Caco-2 (cell line): ENCODE results near the gene LSM4. TPM values are rescaled to one million over a fixed set of nuclear protein-coding genes. Genes with fewer than 3 reads are reported as not detected.

Experiments used
- BruUV-seq: library from RNA; stranded (reverse); fragments of 400-500 nt; replicated peaks from 2 replicates; lab custom pipeline; 2021; lab: Mats Ljungman, UMichigan
- CTCF ChIA-PET: fragments of 300-600 bp; sonication (Branson Sonifier 250); formaldehyde crosslinking; loops from one replicate; lab custom pipeline; 2022; ENCODE audit warnings: antibody characterized with exemption; lab: Charles Lee
- POLR2A ChIA-PET: fragments of 300-600 bp; sonication (Branson Sonifier 250); formaldehyde crosslinking; loops from one replicate; lab custom pipeline; 2022; ENCODE audit warnings: antibody characterized with exemption; lab: Charles Lee
- DNase-seq, 2 experiments: peaks; one replicate each; pipeline versions ENCODE4 v3.0.0 to v3.0.0-alpha.2; 2020 to 2022
- H3K27me3 ChIP-seq: replicated peaks from 2 replicates; pipeline ENCODE4 v1.6.0; 2011; ENCODE audit warnings: low read length; ENCODE audit not compliant: control insufficient read depth, insufficient read depth
- H3K36me3 ChIP-seq: 2 replicates; pipeline ENCODE4 v1.5.1; 2011; ENCODE audit warnings: low read length; ENCODE audit not compliant: control insufficient read depth, insufficient read depth
- H3K4me1 ChIP-seq: fragments of 250-450 bp; sonication (Bioruptor Pico); 2 replicates; pipeline ENCODE4 v1.5.1; 2020; ENCODE audit warnings: mild to moderate bottlenecking
- H3K4me3 ChIP-seq: 2 replicates; pipeline ENCODE4 v1.5.1; 2011; ENCODE audit warnings: low read depth, mild to moderate bottlenecking, control low read depth, low read length
- H3K9me3 ChIP-seq: fragments of 250-450 bp; sonication (Bioruptor Pico); 2 replicates; pipeline ENCODE4 v1.5.1; 2020; ENCODE audit warnings: mild to moderate bottlenecking, moderate library complexity
- H3K27ac Mint-ChIP-seq: one replicate; pipeline ENCODE4 v1.8.0; 2022; ENCODE audit warnings: mixed read lengths; ENCODE audit not compliant: unreplicated experiment
- H3K27me3 Mint-ChIP-seq: one replicate; pipeline ENCODE4 v1.8.0; 2022; ENCODE audit warnings: mixed read lengths; ENCODE audit not compliant: insufficient read depth, unreplicated experiment
- H3K36me3 Mint-ChIP-seq: one replicate; pipeline ENCODE4 v1.8.0; 2022; ENCODE audit warnings: mild to moderate bottlenecking, mixed read lengths; ENCODE audit not compliant: insufficient read depth, unreplicated experiment
- H3K4me1 Mint-ChIP-seq: one replicate; pipeline ENCODE4 v1.8.0; 2022; ENCODE audit warnings: low read depth, mixed read lengths; ENCODE audit not compliant: unreplicated experiment
- H3K4me3 Mint-ChIP-seq: one replicate; pipeline ENCODE4 v1.8.0; 2022; ENCODE audit warnings: mild to moderate bottlenecking, moderate library complexity, mixed read lengths; ENCODE audit not compliant: unreplicated experiment
- H3K9me3 Mint-ChIP-seq: one replicate; pipeline ENCODE4 v1.8.0; 2022; ENCODE audit warnings: mixed read lengths; ENCODE audit not compliant: unreplicated experiment
- intact Hi-C: fragments of 100-400 bp; cut with micrococcal nuclease; formaldehyde crosslinking; loops from one replicate; pipeline ENCODE4 v1.10.0; 2022; ENCODE audit not compliant: unreplicated experiment
- total RNA-seq: library from RNA; stranded (reverse); gene quantifications from 2 replicates; pipeline ENCODE4 v1.2.3, GENCODE V29; 2022
- TF ChIP-seq, protein P1 (sequence below), 2 experiments: fragments of 200-600 bp in 1 of 2; IDR thresholded peaks; 1 replicate in 1 of 2; 2 replicates in 1 of 2; pipeline versions ENCODE4 v1.5.1 to v1.8.0; 2011 to 2022; ENCODE audit warnings: antibody characterized with exemption in 1 of 2, control low read depth in 1 of 2, inconsistent platforms in 1 of 2, low read depth in 1 of 2, low read length in 1 of 2, mild to moderate bottlenecking in 1 of 2, moderate library complexity in 1 of 2; ENCODE audit not compliant: insufficient read depth in 1 of 2, severe bottlenecking in 1 of 2, unreplicated experiment in 1 of 2

LSM4 gene
- total RNA-seq, 1 experiment from 2014 or later, result 184 TPM

DNA sequence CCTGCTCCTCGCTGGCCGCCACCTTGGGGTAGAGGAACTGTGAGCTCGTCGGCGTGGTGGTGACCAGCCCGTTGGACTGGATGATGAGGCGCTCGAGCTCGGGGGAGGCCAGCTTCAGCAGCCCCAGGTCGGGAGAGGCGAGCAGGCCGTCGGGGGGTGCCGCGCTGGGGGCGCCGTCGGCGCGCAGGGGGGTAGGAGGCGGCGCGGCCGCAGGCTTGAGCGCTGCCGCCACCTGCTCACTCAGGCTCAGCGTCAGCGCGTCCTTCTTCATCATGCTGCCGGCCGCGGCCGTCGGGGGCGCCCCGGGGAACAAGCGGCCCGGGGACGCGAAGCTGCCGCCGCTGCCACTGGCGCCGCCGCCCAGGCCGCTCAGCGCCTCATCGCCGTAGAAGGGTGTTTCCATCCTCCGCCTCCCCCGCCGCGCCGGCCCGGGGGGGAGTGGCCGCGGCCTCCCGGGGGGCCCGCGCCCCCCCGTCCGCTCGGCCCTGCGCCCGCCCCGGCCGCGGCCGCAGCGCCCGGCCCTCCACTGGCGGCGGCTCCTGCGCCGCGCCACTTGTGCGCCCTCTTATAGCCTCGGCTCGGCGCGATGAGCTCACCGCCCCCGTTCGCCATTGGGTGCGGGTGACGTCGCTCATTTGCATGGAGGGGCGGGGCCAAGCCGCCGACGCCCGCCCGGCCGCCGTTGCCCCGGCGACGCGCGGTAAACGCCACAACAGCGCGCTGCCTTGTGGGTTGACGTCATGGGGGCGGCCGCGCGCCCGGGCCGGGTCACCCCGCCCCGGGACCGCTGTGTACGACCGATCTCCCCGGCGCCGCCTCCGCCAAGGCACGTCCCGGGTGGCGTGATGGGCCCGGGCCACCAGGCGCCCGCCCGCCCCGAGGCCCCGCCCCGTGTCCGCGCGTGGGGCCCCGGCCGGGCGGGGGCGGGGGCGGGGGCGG, 41.5 kb downstream of the LSM4 start, which contains the start of gene JUND:
Gene JUND, minus strand, starts transcription at position 541 of the 939 bp plus-strand sequence. Its CDS starts 138 bp downstream, at position 403.
- Mint-ChIP-seq H3K4me1 (peaks cover 21% of the 10 kb centered on the region), H3K4me3 (peak within 1 kb of the TSS; percentile 93), H3K36me3 (peaks cover 59% of the 10 kb centered on the region), H3K9me3 (no peaks in the 10 kb centered on the region), H3K27me3 (peaks cover 6% of the 10 kb centered on the region), H3K27ac (peak within 1 kb of the TSS; percentile 99)
- POLR2A ChIA-PET, result interaction anchor here (0.5 to 4.8 kb wide), 37 partner anchors 10 to 861 kb away, joined by 3 to 225 read pairs (median 4); partner anchors contain the start of genes CCDC124, GDF15, KXD1 and LSM4
- peaks cover 23% of the 10 kb centered on the region for H3K4me1 ChIP-seq
- no peaks in the 10 kb centered on the region for H3K27me3 ChIP-seq
- peak; percentile 96 to 98 for DNase-seq
- peaks cover 3% of the 10 kb centered on the region; the same call in 1 of the 2 replicates for H3K36me3 ChIP-seq
- no TSS peak for BruUV-seq
- CTCF ChIA-PET, result interaction anchor here (0.6 to 4.8 kb wide), 10 partner anchors 11 to 168 kb away, joined by 3 to 155 read pairs (median 4); partner anchors contain the start of genes GDF15 and LSM4
- H3K4me3 ChIP-seq, result peak within 1 kb of the TSS; percentile 94
- TF ChIP-seq, protein P1, sequence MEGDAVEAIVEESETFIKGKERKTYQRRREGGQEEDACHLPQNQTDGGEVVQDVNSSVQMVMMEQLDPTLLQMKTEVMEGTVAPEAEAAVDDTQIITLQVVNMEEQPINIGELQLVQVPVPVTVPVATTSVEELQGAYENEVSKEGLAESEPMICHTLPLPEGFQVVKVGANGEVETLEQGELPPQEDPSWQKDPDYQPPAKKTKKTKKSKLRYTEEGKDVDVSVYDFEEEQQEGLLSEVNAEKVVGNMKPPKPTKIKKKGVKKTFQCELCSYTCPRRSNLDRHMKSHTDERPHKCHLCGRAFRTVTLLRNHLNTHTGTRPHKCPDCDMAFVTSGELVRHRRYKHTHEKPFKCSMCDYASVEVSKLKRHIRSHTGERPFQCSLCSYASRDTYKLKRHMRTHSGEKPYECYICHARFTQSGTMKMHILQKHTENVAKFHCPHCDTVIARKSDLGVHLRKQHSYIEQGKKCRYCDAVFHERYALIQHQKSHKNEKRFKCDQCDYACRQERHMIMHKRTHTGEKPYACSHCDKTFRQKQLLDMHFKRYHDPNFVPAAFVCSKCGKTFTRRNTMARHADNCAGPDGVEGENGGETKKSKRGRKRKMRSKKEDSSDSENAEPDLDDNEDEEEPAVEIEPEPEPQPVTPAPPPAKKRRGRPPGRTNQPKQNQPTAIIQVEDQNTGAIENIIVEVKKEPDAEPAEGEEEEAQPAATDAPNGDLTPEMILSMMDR (IDR thresholded peaks at IDR 0.05; ENCODE audit: insufficient read depth in 1 of 2, low read depth in 1 of 2, low read length in 1 of 2, severe bottlenecking in 1 of 2, unreplicated experiment in 1 of 2), result peak in 1 of 2 experiments; percentile 16
- intact Hi-C loops, result loop anchor here (1.0 kb wide), 1 partner anchor 11 kb away; no protein-coding TSS in a partner anchor
- H3K9me3 ChIP-seq, result no peaks in the 10 kb centered on the region

DNA sequence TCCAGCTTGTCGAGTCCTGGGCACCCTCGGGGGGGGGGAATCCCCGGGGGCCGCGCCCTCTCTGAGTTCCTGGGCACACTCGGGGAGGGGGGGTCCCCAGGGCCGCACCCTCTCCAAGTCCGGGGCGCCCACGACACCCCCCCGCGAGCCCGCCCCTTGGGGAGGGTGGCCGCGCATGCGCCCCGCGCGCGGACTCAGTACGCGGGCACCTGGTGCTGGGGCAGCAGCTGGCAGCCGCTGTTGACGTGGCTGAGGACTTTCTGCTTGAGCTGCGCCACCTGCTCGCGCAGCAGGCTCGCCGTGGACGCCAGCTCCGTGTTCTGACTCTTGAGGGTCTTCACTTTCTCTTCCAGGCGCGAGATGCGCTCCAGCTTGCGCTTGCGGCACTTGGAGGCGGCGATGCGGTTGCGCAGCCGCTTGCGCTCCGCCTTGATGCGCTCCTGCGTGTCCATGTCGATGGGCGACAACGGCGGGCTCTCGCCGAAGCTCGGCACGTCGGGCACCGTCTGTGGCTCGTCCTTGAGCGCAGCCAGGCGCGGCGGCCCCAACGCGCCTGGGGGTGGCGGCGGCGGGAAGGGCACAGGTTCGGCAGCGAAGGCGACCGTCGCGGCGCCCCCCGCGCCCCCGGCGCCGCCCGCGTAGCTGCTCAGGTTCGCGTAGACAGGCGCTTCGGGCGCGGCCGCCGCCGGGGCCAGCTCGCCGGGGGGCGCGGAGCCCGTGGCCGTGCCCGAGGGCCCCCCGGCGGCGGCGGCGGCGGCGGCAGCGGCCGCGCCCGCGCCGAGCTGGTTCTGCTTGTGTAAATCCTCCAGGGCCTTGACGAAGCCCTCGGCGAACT, 42.4 kb downstream of the LSM4 start:
- ChIA-PET CTCF (interaction anchor here (0.7 to 4.8 kb wide), 13 partner anchors 9 to 167 kb away, joined by 3 to 155 read pairs (median 10); partner anchors contain the start of genes GDF15, LSM4, MPV17L2 and SSBP4), POLR2A (interaction anchor here (0.5 to 4.8 kb wide), 18 partner anchors 9 to 875 kb away, joined by 3 to 225 read pairs (median 8); partner anchors contain the start of genes BST2, GDF15, KXD1 and LSM4)
- peaks cover 27% of the 10 kb centered on the region for H3K4me1 ChIP-seq
- H3K27ac Mint-ChIP-seq, result peak overlapping the region; percentile 99
- H3K9me3 ChIP-seq, result no peaks in the 10 kb centered on the region
- peak overlapping the region; percentile 94 for H3K4me3 ChIP-seq
- no peaks in the 10 kb centered on the region for H3K9me3 Mint-ChIP-seq
- peaks cover 20% of the 10 kb centered on the region for H3K4me1 Mint-ChIP-seq
- H3K4me3 Mint-ChIP-seq, result peak overlapping the region; percentile 93
- TF ChIP-seq, protein P1 (IDR thresholded peaks at IDR 0.05; ENCODE audit: insufficient read depth in 1 of 2, low read depth in 1 of 2, low read length in 1 of 2, severe bottlenecking in 1 of 2, unreplicated experiment in 1 of 2), result no peak
- DNase-seq, result peak; percentile 63 to 71
- no TSS peak for BruUV-seq
- no peaks in the 10 kb centered on the region for H3K27me3 ChIP-seq
- intact Hi-C loops, result no loop called here
- H3K27me3 Mint-ChIP-seq, result peaks cover 6% of the 10 kb centered on the region
- H3K36me3 ChIP-seq, result peaks cover 3% of the 10 kb centered on the region; the same call in 1 of the 2 replicates
- peaks cover 62% of the 10 kb centered on the region for H3K36me3 Mint-ChIP-seq
